Mucosa of descending colon (tissue), 3 donors: ENCODE data around the gene NHS. TPM values are rescaled to one million over a fixed set of nuclear protein-coding genes. Genes with fewer than 3 reads are reported as not detected.

Experiments
- ATAC-seq: fragments of 200-7000 bp; cut with Tn5 transposase; one replicate; pipeline ENCODE4 v1.9.1; 2020; ENCODE audit warnings: mild to moderate bottlenecking, moderate library complexity
- DNase-seq, 3 donors: peaks; one replicate each; pipeline ENCODE4 v3.0.0-alpha.2; 2020
- H3K36me3 ChIP-seq: fragments of 200-600 bp; one replicate; pipeline ENCODE4 v1.8.0; 2021; ENCODE audit warnings: low read depth, mild to moderate bottlenecking
- H3K4me1 ChIP-seq: fragments of 200-600 bp; one replicate; pipeline ENCODE4 v1.8.0; 2021; ENCODE audit warnings: low read depth, mild to moderate bottlenecking
- H3K4me3 ChIP-seq: fragments of 200-600 bp; one replicate; pipeline ENCODE4 v1.8.0; 2021; ENCODE audit warnings: mild to moderate bottlenecking
- H3K9me3 ChIP-seq: fragments of 200-600 bp; one replicate; pipeline ENCODE4 v1.8.0; 2021; ENCODE audit warnings: mild to moderate bottlenecking
- CTCF ChIP-seq: fragments of 200-600 bp; IDR thresholded peaks from one replicate; pipeline ENCODE4 v1.8.0; 2022; ENCODE audit warnings: antibody characterized with exemption, mild to moderate bottlenecking
- intact Hi-C, 2 donors: fragments of 100-400 bp; cut with DNase I in 1 of 2; cut with micrococcal nuclease in 1 of 2; formaldehyde crosslinking; loops; one replicate each; pipeline versions ENCODE4 v1.11.0 to v1.11.1; 2022; cut with DNase I, micrococcal nuclease
- total RNA-seq, 3 donors: library from RNA; stranded (reverse); fragmentation: NEBNext Ultra II Directional in 2 of 3; extraction: Animal tissue kit (Norgen Biotek cat#: 25700) in 2 of 3; gene quantifications; one replicate each; pipeline versions ENCODE4 v1.2.1 to v1.2.4, GENCODE V29; 2021 to 2023
- donor health status: DM: no; HTN: no; CAD: no; lungs with moderate emphysema.
- donor health status: DM: no; HTN: no; CAD: no.
- donor health status: DM: no; HTN: yes; CAD: no.

Gene NHS
- total RNA-seq, 3 donors from 2014 or later = 1.8 to 11.7 (median 2.1) TPM

DNA sequence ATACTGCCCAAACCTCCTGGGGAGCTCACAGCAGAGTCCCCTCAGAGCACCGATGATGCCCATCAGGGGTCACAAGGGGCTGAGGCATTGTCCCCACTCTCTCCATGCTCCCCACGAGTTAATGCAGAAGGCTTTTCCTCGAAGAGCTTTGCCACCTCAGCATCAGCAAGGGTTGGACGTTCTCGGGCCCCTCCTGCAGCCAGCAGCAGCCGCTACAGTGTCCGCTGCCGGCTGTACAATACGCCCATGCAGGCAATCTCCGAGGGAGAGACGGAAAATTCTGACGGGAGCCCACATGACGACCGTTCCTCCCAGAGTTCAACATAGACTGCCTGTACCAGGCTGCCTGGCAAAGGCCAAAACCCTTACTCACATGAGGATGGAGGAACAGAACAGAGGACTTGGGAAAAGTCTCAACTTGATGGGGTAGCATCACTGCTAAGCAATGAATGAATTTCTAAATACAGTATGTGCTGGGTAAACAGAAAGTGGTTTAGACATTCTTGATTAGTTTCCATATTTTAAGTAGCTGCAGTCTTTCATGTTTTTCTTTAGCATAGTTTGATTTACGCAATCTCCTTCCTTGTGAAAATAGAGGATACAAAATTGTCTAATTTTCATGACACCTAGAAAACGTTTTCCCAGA is 357.3 kb downstream of the NHS start:
- no peaks in the 10 kb centered on the region for H3K9me3 ChIP-seq
- no peaks in the 10 kb centered on the region for H3K4me1 ChIP-seq
- ATAC-seq = no peak

GRCh38 chrX:17735406-17735805 is 360.4 kb downstream of the NHS start:
- Histone ChIP-seq H3K4me1 (no peaks in the 10 kb centered on the region), H3K4me3 (no peak overlapping the region), H3K9me3 (no peaks in the 10 kb centered on the region), H3K36me3 (no peaks in the 10 kb centered on the region)
- peak in 1 of 3 donors; percentile 47 for DNase-seq
- peak; percentile 15 for ATAC-seq
- no peak for TF ChIP-seq CTCF
- intact Hi-C loops = no loop called here

More for the DNA sequence above, 357.3 kb downstream of the NHS start:
- no peak for TF ChIP-seq CTCF
- Histone ChIP-seq H3K36me3 (no peaks in the 10 kb centered on the region), H3K4me3 (no peak overlapping the region)
- DNase-seq = no peak
- intact Hi-C loops = no loop called here

GRCh38 chrX:17736478-17736855 is 361.5 kb downstream of the NHS start:
- TF ChIP-seq CTCF = no peak
- Histone ChIP-seq H3K9me3 (no peaks in the 10 kb centered on the region), H3K4me1 (no peaks in the 10 kb centered on the region), H3K4me3 (no peak overlapping the region), H3K36me3 (no peaks in the 10 kb centered on the region)
- intact Hi-C loops = no loop called here
- DNase-seq = no peak
- no peak for ATAC-seq

DNA sequence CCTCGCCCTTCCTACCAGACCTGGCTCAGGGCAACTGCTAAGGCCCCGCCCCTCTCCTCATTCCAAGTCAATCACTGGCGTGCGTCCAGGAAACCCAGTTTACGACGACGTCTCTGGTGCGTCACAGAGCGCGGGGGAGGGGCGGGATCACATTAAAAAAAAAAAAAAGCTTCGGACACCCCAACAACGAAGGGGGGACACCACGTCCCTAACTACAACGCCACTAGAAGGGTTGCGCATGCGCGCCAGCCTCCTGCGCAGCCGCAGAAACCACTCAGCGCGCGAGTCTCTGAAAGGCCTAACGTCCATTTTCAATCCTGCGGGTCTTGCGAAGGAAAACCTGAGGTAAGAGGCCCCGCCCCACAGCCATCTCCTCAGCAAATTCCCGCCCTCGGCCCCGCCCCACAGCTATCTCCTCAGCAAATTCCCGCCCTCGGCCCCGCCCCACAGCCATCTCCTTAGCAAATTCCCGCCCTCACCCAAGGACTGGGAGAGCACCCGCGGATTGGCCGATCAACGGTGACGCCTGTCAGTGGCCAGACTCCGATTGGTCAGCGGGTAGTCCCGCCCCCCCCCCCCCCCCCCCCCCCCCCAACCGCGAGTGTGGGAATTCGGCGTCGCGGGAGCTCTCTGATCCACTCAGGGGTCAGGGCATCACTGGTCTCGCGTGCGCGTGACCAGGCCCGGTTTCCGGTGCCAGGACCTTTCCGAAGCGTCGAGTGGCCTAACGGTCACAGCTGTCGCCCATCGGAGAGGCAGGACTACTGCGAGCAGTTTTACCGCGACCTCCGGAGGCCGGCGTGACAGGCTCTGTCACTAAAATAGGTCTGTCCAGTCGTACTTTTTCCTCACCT is 362.1 kb downstream of the NHS start, which contains the start of gene SCML1:
Gene SCML1, plus strand, starts transcription at position 638 of the 854 bp plus-strand sequence. CDS start 6,694 bp downstream, outside the sequence.
- Histone ChIP-seq H3K36me3 (no peaks in the 10 kb centered on the region), H3K4me1 (no peaks in the 10 kb centered on the region), H3K9me3 (no peaks in the 10 kb centered on the region), H3K4me3 (peak within 1 kb of the TSS; percentile 34)
- DNase-seq (peak; percentile 94 to 98 (median 97)), ATAC-seq (peak; percentile 90)
- no peak for TF ChIP-seq CTCF
- intact Hi-C loops = no loop called here

DNA sequence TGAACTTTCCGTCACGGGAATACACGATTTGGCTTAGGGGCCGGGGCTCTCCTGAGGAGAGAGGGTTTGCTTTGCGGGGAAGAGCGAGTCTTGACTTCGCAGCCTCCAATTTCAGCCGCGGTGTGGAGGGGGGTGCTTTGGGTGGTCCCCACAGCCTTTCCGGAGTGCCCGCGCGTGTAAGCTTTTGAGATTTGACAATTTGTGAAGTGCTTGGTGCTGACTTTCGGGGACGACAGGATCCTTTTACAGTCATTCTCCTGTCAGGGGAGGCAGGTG is 362.6 kb downstream of the NHS start:
- intact Hi-C loops = no loop called here
- DNase-seq = no peak
- no peak for ATAC-seq
- Histone ChIP-seq H3K4me1 (no peaks in the 10 kb centered on the region), H3K36me3 (no peaks in the 10 kb centered on the region), H3K4me3 (peak overlapping the region; percentile 34), H3K9me3 (no peaks in the 10 kb centered on the region)
- no peak for TF ChIP-seq CTCF
